PC-3 (cell line): ENCODE measurements around the gene STAG1. TPM values are rescaled to one million over a fixed set of nuclear protein-coding genes. Genes with fewer than 3 reads are reported as not detected.

Experiments
- ATAC-seq: fragments of 200-7000 bp; cut with Tn5 transposase; 2 replicates; pipeline ENCODE4 v1.9.1; 2020; ENCODE audit warnings: mild to moderate bottlenecking, moderate library complexity
- BruUV-seq: library from RNA; stranded (reverse); fragments of 400-500 nt; replicated peaks from 2 replicates; lab custom pipeline; 2021; lab: Mats Ljungman, UMichigan
- CTCF ChIA-PET: fragments of 300-600 bp; sonication (Branson Sonifier 250); formaldehyde crosslinking; loops from one replicate; lab custom pipeline; 2022; ENCODE audit warnings: antibody characterized with exemption; lab: Charles Lee
- POLR2A ChIA-PET: fragments of 300-600 bp; sonication (Branson Sonifier 250); formaldehyde crosslinking; loops from one replicate; lab custom pipeline; 2022; ENCODE audit warnings: antibody characterized with exemption; ENCODE audit not compliant: unreplicated experiment; lab: Charles Lee
- DNase-seq: peaks from one replicate; pipeline ENCODE4 v3.0.0-alpha.2; 2015
- H2AFZ ChIP-seq: fragments of 300-600 bp; sonication (generic); 2 replicates; pipeline ENCODE4 v1.6.0; 2016; ENCODE audit warnings: antibody characterized with exemption, low read length
- H3F3A ChIP-seq: fragments of 300-600 bp; sonication (generic); one replicate; pipeline ENCODE4 v1.6.0; 2017; ENCODE audit warnings: antibody characterized with exemption, low read length, control low read depth, mild to moderate bottlenecking; ENCODE audit not compliant: unreplicated experiment
- H3K27ac ChIP-seq: fragments of 300-600 bp; sonication (generic); 2 replicates; pipeline ENCODE4 v1.5.1; 2016; ENCODE audit warnings: mild to moderate bottlenecking, low read length
- H3K27me3 ChIP-seq: fragments of 300-600 bp; sonication (generic); 2 replicates; pipeline ENCODE4 v1.6.1; 2016; ENCODE audit warnings: low read length, mixed read lengths
- H3K36me3 ChIP-seq: fragments of 300-600 bp; sonication (generic); 2 replicates; pipeline ENCODE4 v1.6.1; 2016; ENCODE audit warnings: low read depth, mixed run types, low read length, mixed read lengths
- H3K4me1 ChIP-seq: fragments of 300-600 bp; sonication (generic); 2 replicates; pipeline ENCODE4 v1.5.1; 2016; ENCODE audit warnings: low read length; ENCODE audit not compliant: insufficient read depth
- H3K4me2 ChIP-seq: fragments of 300-600 bp; sonication (generic); 2 replicates; pipeline ENCODE4 v1.6.0; 2016; ENCODE audit warnings: low read length
- H3K4me3 ChIP-seq: fragments of 300-600 bp; sonication (generic); 2 replicates; pipeline ENCODE4 v1.5.1; 2016; ENCODE audit warnings: mild to moderate bottlenecking, low read length, mixed read lengths
- H3K79me2 ChIP-seq: fragments of 300-600 bp; sonication (generic); 2 replicates; pipeline ENCODE4 v1.6.1; 2017; ENCODE audit warnings: low read length, mixed read lengths
- H3K9ac ChIP-seq: fragments of 300-600 bp; sonication (generic); 2 replicates; pipeline ENCODE4 v1.6.0; 2016; ENCODE audit warnings: mild to moderate bottlenecking, low read length
- H3K9me2 ChIP-seq: fragments of 300-600 bp; sonication (generic); replicated peaks from 2 replicates; pipeline ENCODE4 v1.6.1; 2016; ENCODE audit warnings: mixed run types, low read length, mixed read lengths
- H3K9me3 ChIP-seq: fragments of 300-600 bp; sonication (generic); 2 replicates; pipeline ENCODE4 v1.6.1; 2016; ENCODE audit warnings: low read length, mixed read lengths
- H4K20me1 ChIP-seq: fragments of 300-600 bp; sonication (generic); 2 replicates; pipeline ENCODE4 v1.6.1; 2016; ENCODE audit warnings: low read length, mixed read lengths
- EZH2 ChIP-seq: fragments of 300-600 bp; sonication (generic); IDR thresholded peaks from one replicate; pipeline ENCODE4 v1.6.1; 2017; ENCODE audit warnings: antibody characterized with exemption, mild to moderate bottlenecking, low read length; ENCODE audit not compliant: unreplicated experiment
- EZH2phosphoT487 ChIP-seq: fragments of 300-600 bp; sonication (generic); IDR thresholded peaks from 2 replicates; pipeline ENCODE4 v1.6.1; 2018; ENCODE audit warnings: mild to moderate bottlenecking, antibody characterized with exemption, low read length, borderline replicate concordance
- intact Hi-C: fragments of 100-400 bp; cut with micrococcal nuclease; formaldehyde crosslinking; loops from 2 replicates; pipeline ENCODE4 v1.9.0; 2023
- total RNA-seq: library from RNA; depleted of rRNA; stranded (reverse); fragments of >200 nt; gene quantifications from 2 replicates; pipeline ENCODE4 v1.2.3, GENCODE V29; 2014
- TF ChIP-seq, protein P1 (sequence below): fragments of 300-600 bp; sonication (generic); conservative IDR thresholded peaks from 2 replicates; pipeline ENCODE4 v1.5.1; 2017; ENCODE audit warnings: antibody characterized with exemption, low read depth, mild to moderate bottlenecking, low read length

Gene STAG1
- total RNA-seq, 1 experiment from 2014 or later = 14.6 TPM

- no peaks in the 10 kb centered on the region for H3K36me3 ChIP-seq
- ChIA-PET CTCF (no interaction called here), POLR2A (no interaction called here)
- no peaks in the 10 kb centered on the region for H3K9me3 ChIP-seq
- H3F3A ChIP-seq = no peaks in the 10 kb centered on the region
- TF ChIP-seq EZH2phosphoT487 (no peak), EZH2 (no peak)
- TF ChIP-seq, protein P1, sequence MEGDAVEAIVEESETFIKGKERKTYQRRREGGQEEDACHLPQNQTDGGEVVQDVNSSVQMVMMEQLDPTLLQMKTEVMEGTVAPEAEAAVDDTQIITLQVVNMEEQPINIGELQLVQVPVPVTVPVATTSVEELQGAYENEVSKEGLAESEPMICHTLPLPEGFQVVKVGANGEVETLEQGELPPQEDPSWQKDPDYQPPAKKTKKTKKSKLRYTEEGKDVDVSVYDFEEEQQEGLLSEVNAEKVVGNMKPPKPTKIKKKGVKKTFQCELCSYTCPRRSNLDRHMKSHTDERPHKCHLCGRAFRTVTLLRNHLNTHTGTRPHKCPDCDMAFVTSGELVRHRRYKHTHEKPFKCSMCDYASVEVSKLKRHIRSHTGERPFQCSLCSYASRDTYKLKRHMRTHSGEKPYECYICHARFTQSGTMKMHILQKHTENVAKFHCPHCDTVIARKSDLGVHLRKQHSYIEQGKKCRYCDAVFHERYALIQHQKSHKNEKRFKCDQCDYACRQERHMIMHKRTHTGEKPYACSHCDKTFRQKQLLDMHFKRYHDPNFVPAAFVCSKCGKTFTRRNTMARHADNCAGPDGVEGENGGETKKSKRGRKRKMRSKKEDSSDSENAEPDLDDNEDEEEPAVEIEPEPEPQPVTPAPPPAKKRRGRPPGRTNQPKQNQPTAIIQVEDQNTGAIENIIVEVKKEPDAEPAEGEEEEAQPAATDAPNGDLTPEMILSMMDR = no peak
- H3K79me2 ChIP-seq = peaks cover 52% of the 10 kb centered on the region
- intact Hi-C loops = no loop called here
- no peak for ATAC-seq
- no peaks in the 10 kb centered on the region for H3K9me2 ChIP-seq
- DNase-seq = no peak
- no peaks in the 10 kb centered on the region for H4K20me1 ChIP-seq
- H3K4me2 ChIP-seq = no peak overlapping the region
- no peaks in the 10 kb centered on the region for H3K4me1 ChIP-seq
- no peak overlapping the region for H2AFZ ChIP-seq
- BruUV-seq = no TSS peak
- H3K27me3 ChIP-seq = no peaks in the 10 kb centered on the region
- H3K27ac ChIP-seq = no peak overlapping the region
- H3K4me3 ChIP-seq = no peak overlapping the region
- no peak overlapping the region for H3K9ac ChIP-seq
Measured at GRCh38 chr3:136682740-136683312, 69.4 kb downstream of the STAG1 start.

DNA sequence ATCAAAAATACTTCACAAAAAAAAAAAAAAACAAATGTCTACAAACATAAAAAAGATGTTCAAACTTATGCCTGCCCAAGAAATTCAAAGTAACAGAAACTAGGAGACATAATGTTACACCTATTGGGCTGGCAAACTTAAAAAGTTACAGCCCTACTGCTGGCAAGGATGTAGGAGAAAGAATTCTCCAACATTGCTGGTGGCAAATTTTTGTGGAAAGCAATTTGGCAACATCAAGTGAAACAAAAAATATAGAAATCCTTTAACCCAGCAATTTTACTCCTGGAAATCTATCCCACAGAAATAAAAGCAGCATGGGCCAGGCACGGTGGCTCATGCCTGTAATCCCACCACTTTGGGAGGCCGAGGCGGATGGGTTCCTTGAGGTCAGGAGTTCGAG, 73.2 kb downstream of the STAG1 start:
- ChIA-PET POLR2A (no interaction called here), CTCF (no interaction called here)
- no TSS peak for BruUV-seq
- Histone ChIP-seq H3F3A (no peaks in the 10 kb centered on the region), H3K9me3 (no peaks in the 10 kb centered on the region), H3K4me2 (no peak overlapping the region), H3K27ac (no peak overlapping the region), H3K9ac (no peak overlapping the region), H3K79me2 (peaks cover 55% of the 10 kb centered on the region), H3K36me3 (no peaks in the 10 kb centered on the region), H3K27me3 (no peaks in the 10 kb centered on the region), H2AFZ (no peak overlapping the region), H4K20me1 (no peaks in the 10 kb centered on the region), H3K4me1 (no peaks in the 10 kb centered on the region), H3K4me3 (no peak overlapping the region), H3K9me2 (no peaks in the 10 kb centered on the region)
- intact Hi-C loops = no loop called here
- TF ChIP-seq, protein P1 = no peak
- TF ChIP-seq EZH2 = no peak
- no peak for TF ChIP-seq EZH2phosphoT487
- no peak for DNase-seq
- no peak for ATAC-seq

GRCh38 chr3:136676009-136676408, 76.2 kb downstream of the STAG1 start:
- peaks cover 53% of the 10 kb centered on the region for H3K79me2 ChIP-seq

More at GRCh38 chr3:136676009-136676408, 76.2 kb downstream of the STAG1 start:
- no peaks in the 10 kb centered on the region for H3K9me3 ChIP-seq
- no peak overlapping the region for H3K4me2 ChIP-seq
- intact Hi-C loops = no loop called here
- H3K9ac ChIP-seq = no peak overlapping the region
- no peaks in the 10 kb centered on the region for H3K4me1 ChIP-seq
- no peaks in the 10 kb centered on the region for H3F3A ChIP-seq
- DNase-seq (no peak), ATAC-seq (no peak)
- H4K20me1 ChIP-seq = no peaks in the 10 kb centered on the region
- TF ChIP-seq EZH2 (no peak), EZH2phosphoT487 (no peak)
- TF ChIP-seq, protein P1 = no peak
- ChIA-PET POLR2A (no interaction called here), CTCF (no interaction called here)
- BruUV-seq = no TSS peak
- no peaks in the 10 kb centered on the region for H3K27me3 ChIP-seq
- H3K4me3 ChIP-seq = no peak overlapping the region
- no peaks in the 10 kb centered on the region for H3K9me2 ChIP-seq
- no peak overlapping the region for H2AFZ ChIP-seq
- no peaks in the 10 kb centered on the region for H3K36me3 ChIP-seq
- no peak overlapping the region for H3K27ac ChIP-seq
